ENCODE measurements around the gene CSNK2B. TPM values are rescaled to one million over a fixed set of nuclear protein-coding genes. Genes with fewer than 3 reads are reported as not detected.

Gene CSNK2B
- total RNA-seq, 1 donor from 2014 or later = 163 TPM

DNA sequence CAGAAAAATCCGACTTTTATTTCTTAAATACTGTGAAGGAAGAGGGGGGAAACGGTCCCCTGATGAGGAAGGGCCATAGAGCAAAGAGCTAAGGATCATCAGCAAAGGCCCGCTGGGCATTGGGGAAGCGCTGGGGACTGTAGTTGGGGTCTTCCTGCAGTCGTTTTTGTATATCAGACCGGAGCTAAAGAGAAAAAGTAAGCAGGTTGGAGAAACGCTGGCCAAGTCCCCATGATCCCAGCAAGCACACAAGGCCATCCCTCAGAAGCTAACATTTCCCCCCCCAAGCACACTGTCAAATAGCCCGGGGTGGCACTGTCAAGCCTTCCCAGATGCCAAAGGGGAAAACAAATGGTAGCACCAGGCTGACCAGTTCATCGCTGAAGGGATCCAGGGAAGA is 26.8 kb upstream of the CSNK2B start:
- H3K36me3 Mint-ChIP-seq (ENCODE audit: insufficient read depth) = peaks cover 21% of the 10 kb centered on the region

GRCh38 chr6:31639449-31639861 is 26.4 kb upstream of the CSNK2B start:
- Mint-ChIP-seq H3K36me3 (ENCODE audit: insufficient read depth) (peaks cover 21% of the 10 kb centered on the region), H3K27ac (no peak overlapping the region), H3K9me3 (ENCODE audit: low read depth) (no peaks in the 10 kb centered on the region), H3K27me3 (no peaks in the 10 kb centered on the region), H3K4me1 (ENCODE audit: low read depth) (no peaks in the 10 kb centered on the region), H3K4me3 (ENCODE audit: low read depth) (no peak overlapping the region)
- TF ChIP-seq, protein P1, sequence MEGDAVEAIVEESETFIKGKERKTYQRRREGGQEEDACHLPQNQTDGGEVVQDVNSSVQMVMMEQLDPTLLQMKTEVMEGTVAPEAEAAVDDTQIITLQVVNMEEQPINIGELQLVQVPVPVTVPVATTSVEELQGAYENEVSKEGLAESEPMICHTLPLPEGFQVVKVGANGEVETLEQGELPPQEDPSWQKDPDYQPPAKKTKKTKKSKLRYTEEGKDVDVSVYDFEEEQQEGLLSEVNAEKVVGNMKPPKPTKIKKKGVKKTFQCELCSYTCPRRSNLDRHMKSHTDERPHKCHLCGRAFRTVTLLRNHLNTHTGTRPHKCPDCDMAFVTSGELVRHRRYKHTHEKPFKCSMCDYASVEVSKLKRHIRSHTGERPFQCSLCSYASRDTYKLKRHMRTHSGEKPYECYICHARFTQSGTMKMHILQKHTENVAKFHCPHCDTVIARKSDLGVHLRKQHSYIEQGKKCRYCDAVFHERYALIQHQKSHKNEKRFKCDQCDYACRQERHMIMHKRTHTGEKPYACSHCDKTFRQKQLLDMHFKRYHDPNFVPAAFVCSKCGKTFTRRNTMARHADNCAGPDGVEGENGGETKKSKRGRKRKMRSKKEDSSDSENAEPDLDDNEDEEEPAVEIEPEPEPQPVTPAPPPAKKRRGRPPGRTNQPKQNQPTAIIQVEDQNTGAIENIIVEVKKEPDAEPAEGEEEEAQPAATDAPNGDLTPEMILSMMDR (IDR thresholded peaks at IDR 0.05; ENCODE audit: unreplicated experiment) = no peak
- no peak for DNase-seq (ENCODE audit: low spot score, unreplicated experiment)

More for the DNA sequence above, 26.8 kb upstream of the CSNK2B start:
- DNase-seq (ENCODE audit: low spot score, unreplicated experiment) = no peak
- TF ChIP-seq, protein P1 (IDR thresholded peaks at IDR 0.05; ENCODE audit: unreplicated experiment) = no peak
- Mint-ChIP-seq H3K27ac (peak overlapping the region; percentile 58), H3K4me3 (ENCODE audit: low read depth) (no peak overlapping the region), H3K4me1 (ENCODE audit: low read depth) (no peaks in the 10 kb centered on the region), H3K9me3 (ENCODE audit: low read depth) (no peaks in the 10 kb centered on the region), H3K27me3 (no peaks in the 10 kb centered on the region)

GRCh38 chr6:31640612-31641011 is 25.3 kb upstream of the CSNK2B start:
- no peaks in the 10 kb centered on the region for H3K4me1 Mint-ChIP-seq (ENCODE audit: low read depth)
- H3K36me3 Mint-ChIP-seq (ENCODE audit: insufficient read depth) = peaks cover 22% of the 10 kb centered on the region
- no peak overlapping the region for H3K4me3 Mint-ChIP-seq (ENCODE audit: low read depth)

GRCh38 chr6:31641370-31641769 is 24.5 kb upstream of the CSNK2B start:
- TF ChIP-seq, protein P1 (IDR thresholded peaks at IDR 0.05; ENCODE audit: unreplicated experiment) = no peak
- H3K4me3 Mint-ChIP-seq (ENCODE audit: low read depth) = no peak overlapping the region
- DNase-seq (ENCODE audit: low spot score, unreplicated experiment) = no peak
- H3K27me3 Mint-ChIP-seq = no peaks in the 10 kb centered on the region
- H3K36me3 Mint-ChIP-seq (ENCODE audit: insufficient read depth) = peaks cover 20% of the 10 kb centered on the region
- H3K9me3 Mint-ChIP-seq (ENCODE audit: low read depth) = no peaks in the 10 kb centered on the region
- H3K27ac Mint-ChIP-seq = peak overlapping the region; percentile 57
- H3K4me1 Mint-ChIP-seq (ENCODE audit: low read depth) = no peaks in the 10 kb centered on the region

More at GRCh38 chr6:31640612-31641011, 25.3 kb upstream of the CSNK2B start:
- Mint-ChIP-seq H3K27ac (no peak overlapping the region), H3K9me3 (ENCODE audit: low read depth) (no peaks in the 10 kb centered on the region), H3K27me3 (no peaks in the 10 kb centered on the region)
- TF ChIP-seq, protein P1 (IDR thresholded peaks at IDR 0.05; ENCODE audit: unreplicated experiment) = no peak
- no peak for DNase-seq (ENCODE audit: low spot score, unreplicated experiment)

DNA sequence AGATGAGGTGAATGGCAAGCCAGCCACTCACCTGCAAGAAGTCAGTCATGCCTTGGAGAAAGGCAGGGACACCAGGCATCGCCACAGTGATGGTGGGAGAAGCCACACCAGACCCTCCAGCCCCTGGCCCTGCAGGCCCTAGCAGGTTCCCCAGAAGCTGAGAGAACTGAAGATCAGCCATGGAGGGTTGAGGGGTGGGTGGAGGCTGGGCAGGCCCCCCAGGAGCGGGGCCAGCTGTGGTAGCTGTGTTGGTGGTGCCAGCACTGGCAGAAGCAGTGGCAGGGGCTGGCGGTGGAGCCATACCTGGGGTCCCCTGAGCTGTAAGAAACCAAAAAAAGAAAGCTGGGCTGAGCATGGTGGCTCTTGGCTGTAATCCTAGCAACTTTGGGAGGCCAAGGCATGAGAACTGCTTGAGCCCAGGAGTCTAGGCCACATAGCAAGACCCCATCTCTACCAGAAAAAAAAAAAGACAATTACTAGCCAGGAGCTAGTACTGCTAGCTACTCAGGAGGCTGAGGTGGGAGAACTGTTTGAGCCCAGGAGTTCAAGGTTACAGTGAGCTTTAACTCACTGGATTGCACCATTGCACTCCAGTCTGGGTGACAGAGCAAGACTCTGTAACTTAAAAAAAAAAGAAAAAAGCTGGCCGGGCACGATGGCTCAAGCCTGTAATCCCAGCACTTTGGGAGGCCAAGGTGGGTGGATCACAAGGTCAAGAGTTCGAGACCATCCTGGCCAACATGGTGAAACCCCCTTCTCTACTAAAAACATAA is 22.9 kb upstream of the CSNK2B start:
- TF ChIP-seq, protein P1 (IDR thresholded peaks at IDR 0.05; ENCODE audit: unreplicated experiment) = no peak
- H3K36me3 Mint-ChIP-seq (ENCODE audit: insufficient read depth) = peaks cover 18% of the 10 kb centered on the region
- no peaks in the 10 kb centered on the region for H3K4me1 Mint-ChIP-seq (ENCODE audit: low read depth)
- no peak for DNase-seq (ENCODE audit: low spot score, unreplicated experiment)
- no peak overlapping the region for H3K27ac Mint-ChIP-seq
- H3K9me3 Mint-ChIP-seq (ENCODE audit: low read depth) = no peaks in the 10 kb centered on the region
- no peak overlapping the region for H3K4me3 Mint-ChIP-seq (ENCODE audit: low read depth)
- H3K27me3 Mint-ChIP-seq = no peaks in the 10 kb centered on the region

Data from progenitor cell of endocrine pancreas (in vitro differentiated cells).